Fibroblast of lung (primary cell): ENCODE results near the gene CHN2. TPM values are rescaled to one million over a fixed set of nuclear protein-coding genes. Genes with fewer than 3 reads are reported as not detected.
A peak's percentile ranks its signal among the peaks of the same experiment; 100 is the strongest.

ENCODE experiments used
- DNase-seq, 2 donors: peaks; one replicate each; pipeline versions ENCODE4 v3.0.0 to v3.0.0-alpha.2; 2010; ENCODE audit warnings: low read depth in 2 of 2
- H2AFZ ChIP-seq: 2 replicates; pipeline ENCODE4 v1.5.1; 2012; ENCODE audit warnings: low read length, control low read depth, inconsistent platforms
- H3K27ac ChIP-seq: 2 replicates; pipeline ENCODE4 v1.5.1; 2011; ENCODE audit warnings: low read length, control low read depth; ENCODE audit not compliant: insufficient read depth
- H3K27me3 ChIP-seq: 2 replicates; pipeline ENCODE4 v1.5.1; 2011; ENCODE audit warnings: mild to moderate bottlenecking, low read length; ENCODE audit not compliant: control insufficient read depth, insufficient read depth
- H3K36me3 ChIP-seq: 2 replicates; pipeline ENCODE4 v1.5.1; 2011; ENCODE audit warnings: low read length; ENCODE audit not compliant: control insufficient read depth, insufficient read depth
- H3K4me1 ChIP-seq: 2 replicates; pipeline ENCODE4 v1.5.1; 2011; ENCODE audit warnings: low read length; ENCODE audit not compliant: control insufficient read depth, insufficient read depth; ENCODE audit errors: extremely low read depth
- H3K4me2 ChIP-seq: 2 replicates; pipeline ENCODE4 v1.5.1; 2011; ENCODE audit warnings: low read length, control low read depth; ENCODE audit not compliant: insufficient read depth; ENCODE audit errors: extremely low read depth
- H3K4me3 ChIP-seq, 4 experiments: fragments of 200-600 bp in 1 of 4; sonication (generic) in 1 of 4; replicated peaks in 1 of 4; 2 replicates each; pipeline ENCODE4 v1.5.1; 2011 to 2016; ENCODE audit warnings: low read length in 4 of 4, low read depth in 3 of 4, mild to moderate bottlenecking in 3 of 4, control low read depth in 2 of 4, inconsistent platforms in 1 of 4, mixed read lengths in 1 of 4; ENCODE audit not compliant: insufficient read depth in 1 of 4; ENCODE audit errors: control extremely low read depth in 1 of 4
- H3K79me2 ChIP-seq: 2 replicates; pipeline ENCODE4 v1.5.1; 2012; ENCODE audit warnings: mild to moderate bottlenecking, low read length, inconsistent platforms; ENCODE audit not compliant: control insufficient read depth, insufficient read depth
- H3K9ac ChIP-seq: 2 replicates; pipeline ENCODE4 v1.5.1; 2011; ENCODE audit warnings: mild to moderate bottlenecking, low read length, control low read depth; ENCODE audit not compliant: insufficient read depth
- H3K9me3 ChIP-seq: 2 replicates; pipeline ENCODE4 v1.5.1; 2012; ENCODE audit warnings: low read depth, low read length; ENCODE audit not compliant: control insufficient read depth, insufficient read depth
- H4K20me1 ChIP-seq: 2 replicates; pipeline ENCODE4 v1.5.1; 2011; ENCODE audit warnings: low read length; ENCODE audit not compliant: control insufficient read depth, insufficient read depth; ENCODE audit errors: extremely low read depth
- CTCF ChIP-seq, 2 donors: IDR thresholded peaks in 1 of 2; conservative IDR thresholded peaks in 1 of 2; 1 replicate in 1 of 2; 2 replicates in 1 of 2; pipeline ENCODE4 v1.5.1; 2011 to 2012; ENCODE audit warnings: low read length in 2 of 2, control low read depth in 1 of 2, inconsistent platforms in 1 of 2, low read depth in 1 of 2, mild to moderate bottlenecking in 1 of 2
- EZH2 ChIP-seq: IDR thresholded peaks from 2 replicates; pipeline ENCODE4 v1.5.1; 2012; ENCODE audit warnings: low read length, control low read depth, mild to moderate bottlenecking; ENCODE audit errors: missing control alignments
- polyA plus RNA-seq, 2 donors: library from polyadenylated mRNA; depleted of rRNA in 1 of 2; stranded (reverse) in 1 of 2; unstranded in 1 of 2; fragments of >200 nt; gene quantifications; 2 replicates each; pipeline ENCODE4 v1.2.1, GENCODE V29; 2011 to 2012; ENCODE audit warnings: missing spikeins in 1 of 2
- total RNA-seq: library from RNA; depleted of rRNA; stranded (reverse); fragments of >200 nt; gene quantifications from 2 replicates; pipeline ENCODE4 v1.2.1, GENCODE V29; 2014

The CHN2 gene
- total and polyA plus RNA-seq, 2 donors (not counting 1 experiment from before 2014, with no cell fraction given): 0.33 to 0.53 TPM

GRCh38 chr7:29236649-29237048 lies 42.1 kb downstream of the CHN2 start:
- Histone ChIP-seq H3K27ac (no peak overlapping the region), H3K4me3 (no peak overlapping the region), H3K9me3 (no peaks in the 10 kb centered on the region), H3K4me2 (no peak overlapping the region), H3K79me2 (no peaks in the 10 kb centered on the region), H3K27me3 (no peaks in the 10 kb centered on the region), H3K4me1 (no peaks in the 10 kb centered on the region), H4K20me1 (no peaks in the 10 kb centered on the region), H2AFZ (no peak overlapping the region), H3K36me3 (no peaks in the 10 kb centered on the region), H3K9ac (no peak overlapping the region)
- DNase-seq: no peak
- no peak for TF ChIP-seq CTCF (conservative IDR thresholded peaks at IDR 0.05 in 1 of 2, IDR thresholded peaks at IDR 0.05 in 1 of 2; ENCODE audit: low read depth in 1 of 2, low read length in 2 of 2)
- no peak for TF ChIP-seq EZH2

GRCh38 chr7:29237489-29237888 lies 42.9 kb downstream of the CHN2 start:
- TF ChIP-seq CTCF (conservative IDR thresholded peaks at IDR 0.05 in 1 of 2, IDR thresholded peaks at IDR 0.05 in 1 of 2; ENCODE audit: low read depth in 1 of 2, low read length in 2 of 2): no peak
- no peak for TF ChIP-seq EZH2
- H3K36me3 ChIP-seq: no peaks in the 10 kb centered on the region
- no peak overlapping the region for H3K9ac ChIP-seq
- H2AFZ ChIP-seq: no peak overlapping the region
- H3K9me3 ChIP-seq: no peaks in the 10 kb centered on the region
- H3K4me1 ChIP-seq: no peaks in the 10 kb centered on the region
- no peaks in the 10 kb centered on the region for H4K20me1 ChIP-seq
- no peak overlapping the region for H3K27ac ChIP-seq
- no peaks in the 10 kb centered on the region for H3K79me2 ChIP-seq
- no peak overlapping the region for H3K4me2 ChIP-seq
- no peaks in the 10 kb centered on the region for H3K27me3 ChIP-seq
- no peak overlapping the region for H3K4me3 ChIP-seq
- no peak for DNase-seq

- Histone ChIP-seq H3K27ac (no peak overlapping the region), H3K4me3 (no peak overlapping the region), H3K4me2 (no peak overlapping the region), H4K20me1 (no peaks in the 10 kb centered on the region), H2AFZ (no peak overlapping the region), H3K79me2 (no peaks in the 10 kb centered on the region), H3K36me3 (no peaks in the 10 kb centered on the region), H3K4me1 (no peaks in the 10 kb centered on the region), H3K9me3 (no peaks in the 10 kb centered on the region), H3K9ac (no peak overlapping the region), H3K27me3 (no peaks in the 10 kb centered on the region)
- TF ChIP-seq EZH2: no peak
- peak in 1 of 2 donors; percentile 19 for TF ChIP-seq CTCF (conservative IDR thresholded peaks at IDR 0.05 in 1 of 2, IDR thresholded peaks at IDR 0.05 in 1 of 2; ENCODE audit: low read depth in 1 of 2, low read length in 2 of 2)
- DNase-seq: no peak
Observed at GRCh38 chr7:29239638-29240037, 45.1 kb downstream of the CHN2 start.
